Middle frontal gyrus (tissue), 1 donor: Measurements from ENCODE around the gene RBM38.

Source experiments
- DNase-seq: peaks from one replicate; pipeline ENCODE4 v3.0.0-alpha.2; 2015; ENCODE audit warnings: low spot score; ENCODE audit errors: extremely low spot score

Gene RBM38

GRCh38 chr20:57374931-57375651, 16.1 kb upstream of the RBM38 start:
- no peak for DNase-seq

- no peak for DNase-seq
Observed at GRCh38 chr20:57375652-57376230, 15.5 kb upstream of the RBM38 start.

- DNase-seq, result no peak
Observed at GRCh38 chr20:57377350-57377749, 13.8 kb upstream of the RBM38 start.

- no peak for DNase-seq
Observed at GRCh38 chr20:57378107-57378506, 13.1 kb upstream of the RBM38 start.

- DNase-seq, result no peak
Observed at GRCh38 chr20:57378646-57379262, 12.4 kb upstream of the RBM38 start.

GRCh38 chr20:57379263-57379647, 11.9 kb upstream of the RBM38 start:
- DNase-seq, result no peak

- no peak for DNase-seq
Observed at GRCh38 chr20:57380081-57380750, 11.0 kb upstream of the RBM38 start.

- DNase-seq, result peak; percentile 82
Observed at GRCh38 chr20:57381596-57382503, 9.3 kb upstream of the RBM38 start.

- no peak for DNase-seq
Observed at GRCh38 chr20:57382516-57382915, 8.7 kb upstream of the RBM38 start.

GRCh38 chr20:57383447-57384347, 7.5 kb upstream of the RBM38 start:
- DNase-seq, result no peak

- DNase-seq, result no peak
Observed at GRCh38 chr20:57384486-57384885, 6.7 kb upstream of the RBM38 start.

- DNase-seq, result no peak
Observed at GRCh38 chr20:57384953-57385761, 6.0 kb upstream of the RBM38 start.

GRCh38 chr20:57385940-57386339, 5.3 kb upstream of the RBM38 start:
- DNase-seq, result no peak

GRCh38 chr20:57386762-57387161, 4.4 kb upstream of the RBM38 start:
- DNase-seq, result no peak

GRCh38 chr20:57387463-57387862, 3.7 kb upstream of the RBM38 start:
- no peak for DNase-seq

GRCh38 chr20:57387945-57388371, 3.2 kb upstream of the RBM38 start:
- no peak for DNase-seq

- DNase-seq, result no peak
Observed at GRCh38 chr20:57388953-57389694, 2.1 kb upstream of the RBM38 start.
